Stimulated activated CD4-positive, alpha-beta T cell treated with anti-CD3 and anti-CD28 coated beads, Interleukin-4, amount 100 ng/mL, for 48 hours (primary cell): ENCODE measurements around the gene RCSD1.

Experiments used
- DNase-seq, 2 donors: peaks; one replicate each; pipeline ENCODE4 v3.0.0-alpha.2; 2020; ENCODE audit warnings: low read depth in 2 of 2

Gene RCSD1

DNA sequence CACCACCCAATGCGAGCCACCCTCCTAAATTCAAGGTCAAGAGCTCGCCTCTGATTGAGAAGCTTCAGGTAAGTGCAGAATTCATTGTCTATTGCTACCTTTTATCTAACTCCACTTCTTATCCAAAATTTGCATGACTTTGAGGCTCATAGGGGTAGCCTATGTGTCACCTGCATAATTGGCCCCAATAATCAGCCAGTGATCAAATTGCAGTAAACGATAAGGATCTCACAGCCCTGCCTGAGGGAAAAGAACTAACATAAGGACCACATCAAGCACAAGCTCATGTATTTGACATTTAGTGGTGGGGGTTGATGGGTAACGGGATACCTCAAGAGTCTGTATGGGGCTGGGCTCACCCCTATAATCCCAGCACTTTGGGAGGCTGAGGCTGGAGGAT, 60.0 kb downstream of the RCSD1 start:
- no peak for DNase-seq

DNA sequence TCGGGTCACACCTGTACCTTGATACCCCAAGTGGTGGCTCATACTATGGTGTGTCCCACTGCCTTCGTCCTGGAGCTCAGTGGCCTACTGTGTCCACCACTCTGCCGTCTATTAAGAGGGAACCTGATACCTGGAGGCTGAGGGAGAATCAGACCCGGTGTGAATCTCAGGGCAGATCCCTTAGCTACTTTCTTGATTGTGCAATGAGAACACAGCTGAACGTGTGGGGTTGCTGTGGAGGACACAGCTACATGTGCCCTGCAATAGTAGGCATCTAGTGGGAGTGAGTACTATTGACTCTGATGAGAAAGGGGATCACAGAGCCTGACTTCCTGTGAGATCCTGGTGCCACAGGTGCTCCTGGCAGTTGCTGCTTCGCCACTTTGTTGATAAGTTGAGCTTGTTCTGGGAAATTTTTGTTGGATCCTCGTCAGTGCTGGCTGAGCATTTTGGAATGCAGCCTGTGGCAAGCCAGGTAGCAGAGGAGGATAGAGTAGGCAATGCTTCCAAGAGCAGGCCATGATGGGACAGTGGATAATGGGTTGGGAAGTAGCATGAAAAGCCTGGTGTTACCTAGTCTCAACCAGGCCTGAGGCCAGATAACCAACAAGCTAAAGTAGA, 63.5 kb downstream of the RCSD1 start:
- DNase-seq, result no peak

DNA sequence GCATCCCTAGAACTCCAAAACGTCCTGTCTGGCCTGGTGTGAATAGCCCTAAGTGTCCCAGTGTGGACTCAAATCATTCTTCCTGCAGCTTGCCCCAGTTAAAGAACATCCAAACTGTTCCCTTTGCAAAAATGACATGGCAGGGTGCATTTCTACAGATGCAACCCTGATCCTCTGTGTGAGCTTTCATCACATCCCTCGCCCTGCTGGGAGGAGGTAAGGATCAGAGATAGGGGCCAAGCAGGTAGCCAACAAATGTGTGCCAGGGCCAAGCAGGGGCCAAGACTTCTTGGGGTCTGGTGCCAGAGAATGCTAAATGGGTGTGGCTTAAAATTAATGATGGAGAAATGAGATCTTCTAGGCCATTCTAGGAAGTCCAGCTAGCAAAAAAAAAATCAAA, 64.7 kb downstream of the RCSD1 start:
- DNase-seq, result no peak

DNA sequence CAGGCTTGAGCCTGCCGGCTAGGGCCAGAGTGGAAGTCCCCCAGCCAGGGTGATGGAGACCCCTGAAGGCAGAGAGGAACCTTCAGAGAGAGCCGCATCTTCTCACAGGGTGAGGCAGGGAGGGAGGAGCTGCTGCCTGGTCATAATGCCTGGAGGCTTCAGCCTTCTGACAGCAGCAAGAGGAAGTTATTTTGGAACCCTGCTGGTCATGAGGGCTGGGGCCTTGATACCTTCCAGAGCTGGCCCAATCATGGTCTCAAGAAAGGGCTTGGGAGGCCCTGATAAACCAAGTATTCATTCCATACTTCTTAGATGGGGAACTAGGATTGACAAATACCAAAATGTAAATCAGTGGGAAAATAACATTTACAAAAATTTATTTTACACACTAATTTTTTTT, 65.1 kb downstream of the RCSD1 start:
- DNase-seq, result no peak

DNA sequence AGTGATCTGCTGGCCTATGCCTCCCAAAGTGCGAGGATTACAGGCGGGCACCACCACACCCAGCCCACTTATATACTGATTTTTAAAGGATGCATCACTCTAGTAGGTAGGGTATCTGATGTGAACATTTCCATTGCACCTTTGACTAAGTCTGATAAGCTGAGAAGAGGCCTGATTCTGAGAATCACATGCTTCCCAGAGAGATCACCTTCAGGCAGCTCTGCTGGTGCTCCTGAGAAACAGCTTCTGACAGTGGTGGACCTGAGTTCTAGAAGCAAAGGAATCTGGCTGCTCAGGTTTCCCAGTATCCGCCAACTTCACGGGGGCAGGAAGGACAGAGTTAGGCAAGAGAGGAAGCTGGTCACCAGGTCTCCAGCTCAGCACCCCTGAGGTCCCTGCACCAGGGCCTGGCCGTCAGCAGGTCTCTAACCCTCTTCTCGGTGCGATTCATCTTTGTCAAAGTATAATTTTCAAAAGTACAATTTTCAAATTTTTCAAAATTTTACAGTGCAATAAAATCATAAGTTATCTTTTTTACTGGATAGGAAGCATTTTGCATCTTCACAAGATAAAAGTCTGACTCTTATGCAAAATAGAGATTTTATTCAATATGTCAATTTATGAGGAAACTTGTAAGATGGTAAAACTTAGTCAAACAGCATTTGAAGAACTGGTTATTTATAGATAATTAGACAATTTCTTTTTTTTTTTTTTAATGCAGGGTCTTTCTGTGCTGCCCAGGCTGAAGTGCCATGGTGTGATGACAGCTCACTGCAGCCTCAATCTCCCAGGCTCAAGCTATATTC, 65.9 kb downstream of the RCSD1 start:
- DNase-seq, result no peak

DNA sequence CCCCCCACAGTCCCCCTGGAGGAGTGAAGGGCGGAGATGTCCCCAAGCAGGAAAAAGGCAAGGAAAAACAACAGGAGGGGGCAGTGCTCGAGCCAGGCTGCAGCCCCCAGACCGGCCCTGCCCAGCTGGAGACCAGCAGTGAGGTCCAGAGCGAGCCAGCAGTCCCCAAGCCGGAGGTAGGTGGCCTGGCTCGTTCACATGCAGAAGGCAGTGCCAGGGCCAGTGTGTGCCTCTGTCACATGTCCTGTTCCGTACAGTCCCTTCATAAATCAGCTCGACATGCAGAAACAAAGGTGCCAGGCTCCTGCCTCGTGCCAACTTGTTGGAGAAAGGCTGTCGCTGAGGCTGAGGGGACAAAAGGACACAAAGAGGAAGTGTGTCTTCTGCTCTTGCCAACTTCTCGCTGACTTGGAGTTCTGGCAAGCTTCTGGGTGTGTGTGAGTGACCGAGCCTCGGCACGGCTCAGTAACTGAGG, 67.7 kb downstream of the RCSD1 start:
- no peak for DNase-seq

DNA sequence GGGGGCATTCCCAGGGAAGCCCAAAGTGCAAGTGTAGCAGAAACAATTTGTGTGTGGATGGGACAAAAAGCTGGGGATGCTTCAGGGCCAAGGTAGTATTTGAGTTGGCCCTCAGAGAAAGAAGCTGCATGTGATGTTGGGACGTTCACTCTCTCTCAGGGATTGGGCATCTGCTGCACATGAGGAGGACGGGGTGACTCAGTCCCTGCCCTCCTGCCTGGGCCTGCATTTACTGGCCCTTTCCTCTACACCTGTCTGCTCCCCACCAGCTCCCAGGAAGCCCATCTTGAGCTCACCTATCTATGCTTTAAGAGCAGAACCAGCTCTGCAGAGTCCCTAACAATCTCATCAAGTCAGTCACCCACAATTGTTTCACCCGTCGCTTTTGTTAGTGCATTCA, 68.3 kb downstream of the RCSD1 start:
- no peak for DNase-seq

DNA sequence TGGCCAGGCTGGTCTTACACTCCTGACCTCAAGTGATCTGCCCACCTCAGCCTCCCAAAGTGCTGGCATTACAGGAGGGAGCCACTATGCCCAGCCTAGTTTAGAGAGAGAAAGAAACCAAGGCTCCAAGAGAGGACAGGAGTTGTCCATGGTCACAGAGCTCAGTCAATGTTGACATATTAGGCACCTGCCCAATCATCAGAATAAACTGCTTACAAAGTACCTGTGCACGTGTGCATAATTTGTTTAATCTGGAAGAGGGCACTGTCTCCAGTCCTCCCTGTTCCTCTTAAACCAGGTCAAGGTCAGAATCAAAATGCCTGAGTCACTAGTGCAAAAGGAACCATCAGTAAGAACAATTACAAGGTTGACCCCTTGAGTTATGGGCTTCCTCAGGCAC, 71.5 kb downstream of the RCSD1 start:
- DNase-seq, result no peak

DNA sequence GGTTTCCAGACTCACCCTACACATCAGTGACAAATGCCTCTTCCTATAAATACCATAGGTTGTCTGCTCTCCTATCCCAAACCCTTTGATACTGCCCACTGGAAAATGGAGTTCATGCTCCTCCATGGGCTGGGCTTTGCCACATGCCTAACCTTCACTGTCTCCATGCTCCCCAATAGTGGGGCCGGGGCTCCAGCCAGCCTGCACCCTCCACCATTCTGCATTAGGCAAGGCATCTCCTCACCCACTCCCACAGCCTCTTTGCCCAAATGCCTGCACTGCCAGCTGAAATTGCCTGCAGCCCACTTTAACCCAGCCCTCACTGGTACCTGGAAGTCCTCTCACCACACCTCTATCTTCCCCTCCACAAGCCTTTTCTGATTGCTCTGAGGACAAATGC, 73.5 kb downstream of the RCSD1 start:
- no peak for DNase-seq

DNA sequence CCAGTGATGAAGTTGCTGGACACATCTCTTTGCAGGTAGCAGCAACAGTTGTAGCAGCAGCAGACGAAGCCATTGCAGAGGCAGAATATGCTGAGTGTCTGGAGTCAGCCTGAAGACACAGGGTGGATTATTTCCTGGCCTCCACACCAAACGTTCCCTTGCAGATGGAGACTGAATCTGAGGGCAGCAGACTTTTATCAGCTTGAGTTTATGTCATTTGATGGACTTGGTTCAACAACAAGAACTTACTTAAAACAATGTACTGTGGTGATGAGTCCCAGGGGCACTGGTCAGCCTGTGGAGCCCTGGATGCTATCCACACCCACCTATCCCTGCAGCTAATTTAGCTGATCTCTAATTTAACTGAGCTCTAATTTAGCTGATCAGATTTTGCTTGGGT, 74.7 kb downstream of the RCSD1 start:
- no peak for DNase-seq

DNA sequence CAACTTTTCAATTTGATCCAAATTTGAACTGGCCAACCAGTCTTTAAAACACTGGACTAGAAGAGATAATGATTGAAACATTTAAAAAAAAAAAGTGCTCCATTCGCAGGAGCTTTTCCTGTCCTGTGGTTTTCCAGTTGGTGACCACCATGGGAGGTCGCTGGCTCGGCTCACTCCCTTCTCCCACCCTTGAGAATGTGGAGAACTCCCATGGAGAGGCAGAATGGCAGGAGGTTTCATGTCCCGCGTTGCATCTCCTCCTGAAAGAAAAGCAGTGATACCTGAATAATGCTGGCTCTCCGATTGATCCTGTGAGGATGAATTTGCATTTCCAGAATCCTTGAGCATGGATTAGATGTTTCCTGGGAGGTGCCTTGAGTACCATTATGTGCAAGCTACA, 75.2 kb downstream of the RCSD1 start:
- DNase-seq, result no peak

DNA sequence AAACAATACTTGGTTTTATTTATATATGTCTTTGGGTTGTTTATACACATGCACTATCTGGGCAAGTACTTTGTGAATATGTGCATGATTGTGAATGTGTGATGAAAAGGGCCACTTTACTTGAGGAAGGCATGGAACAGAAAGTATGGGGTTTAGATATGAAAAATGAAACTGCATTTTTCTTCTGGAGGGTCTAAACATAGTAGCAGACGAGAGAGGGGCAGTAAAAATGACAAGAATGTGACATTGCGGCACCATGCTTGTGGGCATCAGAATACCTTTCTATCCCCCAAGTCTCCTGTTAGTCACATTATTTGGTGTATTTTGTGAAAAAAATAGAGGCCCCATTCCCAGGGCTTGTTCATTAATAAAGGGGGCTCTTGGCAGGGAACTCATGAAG, 76.3 kb downstream of the RCSD1 start:
- no peak for DNase-seq

DNA sequence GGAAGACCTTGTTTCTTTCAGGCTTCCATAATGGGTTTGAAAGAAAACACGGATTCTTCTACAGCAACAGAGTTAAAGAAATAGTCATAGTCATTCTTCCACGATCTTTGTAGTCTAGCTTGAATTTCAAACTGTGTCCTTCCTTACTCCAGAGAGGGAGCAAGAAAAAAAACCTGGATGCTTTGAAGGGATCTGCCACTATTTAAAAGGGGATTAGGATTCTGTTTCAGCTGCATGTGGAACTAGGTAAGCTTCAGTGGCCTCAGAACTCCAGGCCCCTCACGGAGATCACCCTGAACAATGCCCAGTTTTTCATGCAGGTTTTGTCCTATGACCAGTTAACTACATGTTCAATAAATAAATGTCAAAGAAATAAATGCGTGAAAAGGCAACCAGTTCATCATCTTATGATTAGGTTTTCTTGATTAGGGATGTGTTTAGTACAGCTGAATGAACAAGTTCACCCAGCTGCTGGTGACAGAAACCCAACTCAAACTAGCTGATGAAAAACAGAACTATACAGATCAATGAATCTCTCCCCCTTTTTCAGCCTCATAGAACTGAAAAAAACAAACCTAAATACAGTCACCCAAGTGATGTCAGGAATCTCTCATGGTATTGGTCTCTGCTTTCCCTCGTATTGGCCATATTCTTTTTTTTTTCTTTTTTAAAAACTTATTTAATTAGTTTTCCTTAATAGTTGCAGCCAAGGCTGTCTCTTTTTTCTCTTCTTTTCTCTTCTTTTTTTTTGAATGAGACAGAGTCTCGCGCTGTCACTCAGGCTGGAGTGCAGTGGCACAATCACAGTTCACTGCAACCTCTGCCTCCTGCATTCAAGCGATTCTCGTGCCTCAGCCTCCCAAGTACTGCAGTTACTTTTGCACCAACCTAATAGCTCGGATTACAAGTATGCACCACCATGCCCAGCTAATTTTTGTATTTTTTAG, 77.2 kb downstream of the RCSD1 start:
- no peak for DNase-seq

DNA sequence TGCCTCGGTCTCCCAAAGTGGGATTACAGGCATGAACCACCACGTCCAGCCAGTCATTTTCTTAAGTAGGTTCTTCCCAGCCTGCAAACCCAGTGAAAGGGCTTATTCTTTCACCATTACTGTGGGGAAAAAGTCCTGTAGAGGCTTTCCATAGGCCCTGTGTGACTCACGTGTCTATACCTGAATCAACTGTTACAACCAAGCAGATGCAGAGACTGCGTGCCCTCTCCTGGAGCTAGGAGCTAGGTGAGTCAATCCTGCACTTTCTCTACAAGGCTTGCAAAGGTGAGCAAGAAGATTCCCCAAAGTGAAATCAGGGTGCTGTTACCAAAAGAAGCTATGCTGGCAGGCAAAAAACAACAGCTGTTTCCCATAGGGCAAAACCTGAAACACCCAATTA, 77.9 kb downstream of the RCSD1 start:
- DNase-seq, result no peak

DNA sequence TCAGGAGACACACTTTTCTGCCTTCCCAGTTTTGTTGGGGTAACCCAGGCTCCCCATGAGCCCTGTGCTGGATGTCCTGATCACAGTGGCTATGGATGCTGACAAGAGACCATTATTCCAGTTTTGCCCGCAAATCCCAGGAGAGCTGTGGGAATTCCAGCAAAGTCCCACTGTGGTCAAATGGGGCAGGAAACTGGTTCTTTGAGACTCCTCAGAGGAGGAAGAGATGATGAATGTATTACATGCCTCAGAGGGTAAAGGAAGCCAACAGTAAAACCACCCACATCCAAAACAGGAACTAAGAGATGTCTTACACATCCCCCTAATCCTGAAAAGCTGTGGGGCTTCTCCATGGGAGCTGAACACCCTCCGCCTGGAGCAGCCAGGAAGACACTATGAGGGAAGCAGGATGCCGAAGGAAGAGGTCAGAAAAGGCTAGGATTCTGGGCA, 78.9 kb downstream of the RCSD1 start:
- DNase-seq, result no peak

DNA sequence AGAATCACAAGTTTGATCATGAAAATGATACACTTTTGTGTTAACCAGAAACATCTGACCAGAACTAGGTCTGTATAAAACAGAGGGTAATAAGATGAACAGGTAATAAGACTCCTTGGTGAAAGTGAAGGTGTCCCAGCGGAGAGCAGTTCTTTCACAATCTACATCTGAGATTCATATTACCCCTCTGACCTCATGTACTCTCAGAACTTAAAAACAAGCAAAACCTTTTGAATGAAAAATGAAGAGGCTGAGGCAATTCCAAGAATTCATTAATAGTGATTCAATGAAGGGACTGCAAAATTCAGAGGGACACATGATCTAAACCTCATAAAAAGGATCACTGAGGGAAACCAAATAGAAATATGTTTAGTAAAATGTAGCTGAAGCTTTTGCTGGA, 80.8 kb downstream of the RCSD1 start:
- DNase-seq, result no peak

DNA sequence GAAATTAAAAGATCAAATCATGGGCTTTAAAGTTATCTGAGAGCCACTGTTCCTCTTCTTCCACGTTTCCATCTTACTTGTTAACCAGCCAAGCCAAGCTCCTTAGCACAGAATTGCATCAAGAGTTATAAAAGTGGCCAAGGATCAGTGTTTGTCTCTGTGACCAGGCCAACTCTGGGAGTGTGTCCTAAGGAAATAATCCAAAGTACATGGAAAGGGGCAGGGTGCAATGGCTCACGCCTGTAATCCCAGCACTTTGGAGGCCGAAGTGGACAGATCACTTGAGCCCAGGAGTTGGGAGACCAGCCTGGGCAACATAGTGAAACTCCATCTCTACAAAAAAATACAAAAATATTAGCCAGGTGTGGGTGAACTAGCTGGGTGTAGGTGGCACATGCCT, 81.8 kb downstream of the RCSD1 start:
- no peak for DNase-seq

DNA sequence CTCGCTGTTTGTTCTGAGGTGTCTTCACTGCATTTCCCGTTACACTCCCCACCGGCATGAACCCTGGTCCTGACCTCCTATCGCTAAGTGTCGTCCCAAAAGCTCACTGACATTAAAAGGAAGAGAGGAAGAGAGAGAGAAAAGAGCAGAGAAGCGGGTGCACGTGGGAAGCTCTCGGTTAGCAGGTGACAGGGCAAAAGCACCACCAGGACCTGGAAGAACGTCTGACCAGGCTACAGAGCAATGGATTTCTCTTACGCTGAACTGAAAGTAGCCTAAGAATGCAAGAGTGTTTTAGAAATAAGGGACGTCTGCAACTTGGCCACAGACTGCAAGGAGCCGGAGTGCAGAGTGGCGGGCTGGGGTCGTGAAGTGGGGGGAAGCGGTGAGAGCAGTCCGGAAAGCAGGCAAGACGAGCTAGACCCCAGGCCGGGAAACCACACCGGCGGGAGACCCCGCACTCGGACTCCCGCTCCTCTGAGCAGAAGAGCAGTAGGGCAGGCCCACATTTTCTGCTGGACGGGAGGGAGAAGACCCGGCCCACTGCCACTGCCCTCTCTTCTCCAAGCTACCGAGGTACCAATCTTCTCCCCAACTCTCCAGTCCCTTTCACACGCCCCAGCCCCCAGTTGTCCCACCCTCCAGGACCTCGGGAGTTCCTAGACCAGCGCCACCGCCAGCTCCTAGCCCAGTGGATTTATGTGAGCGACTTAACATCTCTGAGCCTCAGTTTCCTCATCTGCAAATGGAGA, 83.5 kb downstream of the RCSD1 start:
- no peak for DNase-seq

DNA sequence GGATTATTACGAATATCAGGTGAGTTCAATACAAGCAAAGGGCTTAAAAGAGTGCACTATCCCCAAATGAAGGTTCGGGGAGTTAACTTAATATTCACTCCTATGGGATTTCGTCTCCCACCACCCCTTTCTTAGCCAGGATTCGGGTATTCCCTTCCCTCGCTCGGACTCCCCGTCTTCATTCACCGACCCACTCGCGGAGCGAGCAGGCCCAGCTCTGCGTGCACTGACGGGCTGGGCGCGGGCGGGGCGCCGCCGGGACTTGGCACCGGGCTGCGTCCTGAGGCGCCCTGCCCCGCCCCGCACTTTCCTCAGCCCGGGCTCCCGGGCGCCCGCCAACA, 84.0 kb downstream of the RCSD1 start:
- DNase-seq, result no peak

DNA sequence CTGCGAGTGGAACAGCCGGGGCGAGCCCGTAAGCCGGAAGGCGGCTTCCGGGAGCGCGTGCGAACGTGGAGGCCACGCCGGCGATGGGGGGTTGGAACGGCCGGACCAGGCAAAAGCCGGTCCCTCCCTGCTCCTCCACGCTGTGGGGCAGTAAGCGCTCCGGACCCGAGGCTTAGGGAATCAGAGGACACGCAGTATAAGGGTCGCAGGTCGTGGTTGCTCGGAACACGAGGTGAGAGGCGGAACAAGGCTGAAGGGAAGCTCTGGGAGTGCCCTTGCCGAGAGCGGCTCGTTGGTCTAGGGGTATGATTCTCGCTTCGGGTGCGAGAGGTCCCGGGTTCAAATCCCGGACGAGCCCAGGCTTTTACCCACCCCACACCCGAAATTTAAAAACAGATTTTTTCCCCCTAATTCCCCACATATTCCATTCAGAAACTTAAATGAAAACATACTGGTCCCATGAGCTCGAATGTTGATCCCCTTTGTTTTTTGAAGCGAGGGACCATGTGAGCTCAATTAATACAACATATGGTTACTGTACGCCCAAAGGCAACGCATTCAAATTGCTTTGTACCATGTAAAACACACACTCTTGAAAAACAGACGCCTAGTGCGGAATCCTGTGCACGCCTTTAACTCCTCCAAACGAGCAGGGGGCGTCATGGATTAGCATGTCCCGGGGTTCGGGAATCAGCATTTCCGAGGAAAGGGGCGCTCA, 84.6 kb downstream of the RCSD1 start:
- DNase-seq, result peak; percentile 84 to 97
